Measurements from ENCODE around the gene ARVCF.

DNA sequence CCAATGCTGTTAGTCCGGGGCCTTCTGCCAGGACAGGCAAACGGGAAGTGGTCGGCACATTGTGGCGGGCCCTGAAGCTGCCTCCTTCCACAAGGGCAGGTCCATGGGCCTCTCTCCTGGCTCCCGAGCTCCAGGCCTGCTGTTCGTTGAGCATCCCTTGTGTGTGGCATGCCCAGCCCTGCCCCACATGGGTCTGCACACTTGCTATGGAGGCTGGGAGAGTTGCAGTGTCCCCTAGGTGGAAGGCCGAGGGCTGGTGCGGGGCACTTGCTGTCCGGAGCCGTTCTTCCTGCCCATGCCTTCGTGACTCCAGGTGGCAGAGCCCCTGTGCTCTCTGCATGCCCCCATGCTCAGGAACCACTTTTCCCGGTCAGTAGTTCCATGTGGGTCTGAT, 37.4 kb upstream of the ARVCF start:
- TF ChIP-seq, protein P1, sequence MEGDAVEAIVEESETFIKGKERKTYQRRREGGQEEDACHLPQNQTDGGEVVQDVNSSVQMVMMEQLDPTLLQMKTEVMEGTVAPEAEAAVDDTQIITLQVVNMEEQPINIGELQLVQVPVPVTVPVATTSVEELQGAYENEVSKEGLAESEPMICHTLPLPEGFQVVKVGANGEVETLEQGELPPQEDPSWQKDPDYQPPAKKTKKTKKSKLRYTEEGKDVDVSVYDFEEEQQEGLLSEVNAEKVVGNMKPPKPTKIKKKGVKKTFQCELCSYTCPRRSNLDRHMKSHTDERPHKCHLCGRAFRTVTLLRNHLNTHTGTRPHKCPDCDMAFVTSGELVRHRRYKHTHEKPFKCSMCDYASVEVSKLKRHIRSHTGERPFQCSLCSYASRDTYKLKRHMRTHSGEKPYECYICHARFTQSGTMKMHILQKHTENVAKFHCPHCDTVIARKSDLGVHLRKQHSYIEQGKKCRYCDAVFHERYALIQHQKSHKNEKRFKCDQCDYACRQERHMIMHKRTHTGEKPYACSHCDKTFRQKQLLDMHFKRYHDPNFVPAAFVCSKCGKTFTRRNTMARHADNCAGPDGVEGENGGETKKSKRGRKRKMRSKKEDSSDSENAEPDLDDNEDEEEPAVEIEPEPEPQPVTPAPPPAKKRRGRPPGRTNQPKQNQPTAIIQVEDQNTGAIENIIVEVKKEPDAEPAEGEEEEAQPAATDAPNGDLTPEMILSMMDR (IDR thresholded peaks at IDR 0.05) = no peak
- TF ChIP-seq POLR2A (IDR thresholded peaks at IDR 0.05) = no peak
